ENCODE results near the gene UBE2G2. TPM values are rescaled to one million over a fixed set of nuclear protein-coding genes. Genes with fewer than 3 reads are reported as not detected.

The UBE2G2 gene
- total and polyA plus RNA-seq, 4 donors: 53.0 to 102 (median 73.2) TPM

- Histone ChIP-seq H3K27me3 (ENCODE audit: control insufficient read depth, insufficient read depth, low read length) (no peaks in the 10 kb centered on the region), H3K4me1 (ENCODE audit: control insufficient read depth, insufficient read depth, low read length) (peaks cover 3% of the 10 kb centered on the region), H3K36me3 (ENCODE audit: control insufficient read depth, insufficient read depth, low read length) (peaks cover 4% of the 10 kb centered on the region), H3K9me3 (ENCODE audit: control insufficient read depth, insufficient read depth, low read length) (peaks cover 2% of the 10 kb centered on the region), H3K4me3 (ENCODE audit: low read depth, low read length) (no peak overlapping the region), H3K27ac (ENCODE audit: low read depth, low read length) (no peak overlapping the region)
- WGBS (ENCODE audit: insufficient coverage): 90% methylated on average over 22 of the region's 23 CpGs
- no peak for DNase-seq (ENCODE audit: low read depth in 4 of 6, low spot score in 6 of 6)
These were observed 45.0 kb downstream of the UBE2G2 start for GRCh38 chr21:44756423-44757185.

DNA sequence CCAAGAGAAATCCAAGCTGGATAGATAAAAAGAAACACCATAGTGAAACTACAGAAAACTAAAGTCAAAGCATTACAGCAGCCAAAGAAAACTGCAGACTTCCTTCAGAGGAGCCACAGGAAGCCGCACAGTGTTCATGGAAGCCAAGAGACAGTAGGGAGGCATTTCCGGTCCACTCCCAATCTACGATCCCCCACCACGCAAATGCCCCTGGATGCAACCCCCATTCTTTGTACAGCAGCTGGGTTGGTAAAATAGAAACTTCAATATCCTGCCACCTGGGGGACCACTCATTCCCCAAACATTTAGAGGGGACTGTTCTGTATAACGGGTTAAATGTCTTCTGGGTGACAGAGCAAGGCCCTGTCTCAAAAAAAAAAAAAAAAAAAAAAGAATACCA, 46.4 kb downstream of the UBE2G2 start:
- 75% methylated on average over 1 of the region's 5 CpGs for WGBS (ENCODE audit: insufficient coverage)
- no peak overlapping the region for H3K4me3 ChIP-seq (ENCODE audit: low read depth, low read length)

DNA sequence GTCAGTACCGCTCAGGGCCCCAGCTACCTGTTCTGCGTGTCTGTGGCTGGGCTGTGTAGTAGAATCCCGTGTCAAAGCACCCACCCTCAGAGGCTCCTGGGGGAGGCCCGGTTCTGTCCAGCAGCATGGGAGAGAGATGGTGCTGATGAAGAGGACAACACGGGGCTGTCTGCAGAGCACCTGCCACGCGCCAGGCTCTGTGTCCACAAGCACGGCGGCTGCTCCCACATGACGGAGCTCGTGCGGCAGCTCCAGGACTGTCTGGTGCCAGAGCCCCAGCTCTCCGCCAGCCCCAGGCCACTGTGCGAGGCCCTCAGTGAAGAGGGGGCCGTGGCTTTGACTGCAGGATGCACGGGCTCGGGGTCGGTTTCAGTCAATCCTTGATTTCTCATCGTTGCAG, 48.3 kb downstream of the UBE2G2 start:
- Histone ChIP-seq H3K9me3 (ENCODE audit: control insufficient read depth, insufficient read depth, low read length) (peaks cover 2% of the 10 kb centered on the region), H3K27ac (ENCODE audit: low read depth, low read length) (no peak overlapping the region), H3K36me3 (ENCODE audit: control insufficient read depth, insufficient read depth, low read length) (no peaks in the 10 kb centered on the region), H3K27me3 (ENCODE audit: control insufficient read depth, insufficient read depth, low read length) (peaks cover 10% of the 10 kb centered on the region), H3K4me1 (ENCODE audit: control insufficient read depth, insufficient read depth, low read length) (peaks cover 6% of the 10 kb centered on the region), H3K4me3 (ENCODE audit: low read depth, low read length) (no peak overlapping the region)
- no peak for DNase-seq (ENCODE audit: low read depth in 4 of 6, low spot score in 6 of 6)
- WGBS (ENCODE audit: insufficient coverage): 91% methylated on average over 19 of the region's 19 CpGs

More for the DNA sequence above, 46.4 kb downstream of the UBE2G2 start:
- peaks cover 6% of the 10 kb centered on the region for H3K4me1 ChIP-seq (ENCODE audit: control insufficient read depth, insufficient read depth, low read length)
- DNase-seq (ENCODE audit: low read depth in 4 of 6, low spot score in 6 of 6): peak in 1 of 6 donors; percentile 20
- H3K36me3 ChIP-seq (ENCODE audit: control insufficient read depth, insufficient read depth, low read length): peaks cover 4% of the 10 kb centered on the region
- H3K27me3 ChIP-seq (ENCODE audit: control insufficient read depth, insufficient read depth, low read length): peaks cover 3% of the 10 kb centered on the region
- no peak overlapping the region for H3K27ac ChIP-seq (ENCODE audit: low read depth, low read length)
- H3K9me3 ChIP-seq (ENCODE audit: control insufficient read depth, insufficient read depth, low read length): peaks cover 2% of the 10 kb centered on the region

- H3K27me3 ChIP-seq (ENCODE audit: control insufficient read depth, insufficient read depth, low read length): peaks cover 10% of the 10 kb centered on the region
- no peak overlapping the region for H3K27ac ChIP-seq (ENCODE audit: low read depth, low read length)
- DNase-seq (ENCODE audit: low read depth in 4 of 6, low spot score in 6 of 6): peak in 1 of 6 donors; percentile 27
- peaks cover 3% of the 10 kb centered on the region for H3K4me1 ChIP-seq (ENCODE audit: control insufficient read depth, insufficient read depth, low read length)
- 61% methylated on average over 5 of the region's 11 CpGs for WGBS (ENCODE audit: insufficient coverage)
- H3K4me3 ChIP-seq (ENCODE audit: low read depth, low read length): no peak overlapping the region
- H3K36me3 ChIP-seq (ENCODE audit: control insufficient read depth, insufficient read depth, low read length): no peaks in the 10 kb centered on the region
- H3K9me3 ChIP-seq (ENCODE audit: control insufficient read depth, insufficient read depth, low read length): peaks cover 2% of the 10 kb centered on the region
These were observed 48.9 kb downstream of the UBE2G2 start for GRCh38 chr21:44752671-44753235.

DNA sequence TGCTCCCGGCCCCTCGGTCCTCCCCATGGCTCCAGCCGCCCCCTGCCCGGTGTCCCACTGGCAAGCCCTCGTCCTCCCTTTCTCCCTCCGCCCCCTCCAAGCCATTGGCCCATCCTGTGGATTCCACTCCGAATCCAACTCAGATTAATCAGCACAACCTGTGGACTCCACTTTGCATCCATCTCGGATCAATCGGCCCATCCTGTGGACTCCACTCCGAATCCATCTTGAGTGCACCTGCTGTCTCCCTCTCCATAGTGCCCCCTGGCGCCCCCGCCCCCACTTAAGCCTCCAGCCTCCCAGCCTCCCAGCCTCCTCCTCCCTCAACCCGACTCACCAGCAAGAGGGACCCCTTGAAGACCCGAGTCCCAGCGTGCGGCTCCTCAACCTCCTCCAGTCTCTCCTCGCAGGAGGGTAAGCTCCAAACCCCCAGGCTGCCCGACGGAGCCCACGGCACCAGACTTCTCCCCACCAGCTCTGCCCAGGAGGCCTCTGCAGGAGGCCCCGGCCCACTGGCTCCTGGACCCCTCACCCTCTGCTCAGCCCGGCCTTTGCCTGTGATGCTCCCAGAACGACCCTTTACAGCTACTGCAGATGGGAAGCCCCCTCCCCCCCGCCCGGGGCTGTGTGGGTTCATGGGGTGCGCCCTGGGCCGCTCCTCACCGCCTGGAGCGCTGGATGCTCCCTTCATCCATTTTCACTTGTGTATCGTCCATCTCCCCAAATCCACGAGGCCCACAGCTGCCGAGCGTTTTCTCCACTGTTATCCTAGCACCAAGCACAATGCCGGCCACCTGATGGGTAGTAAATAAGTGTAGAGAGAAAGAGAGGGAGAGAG, 49.6 kb downstream of the UBE2G2 start:
- 83% methylated on average over 23 of the region's 34 CpGs for WGBS (ENCODE audit: insufficient coverage)
- H3K4me1 ChIP-seq (ENCODE audit: control insufficient read depth, insufficient read depth, low read length): peaks cover 3% of the 10 kb centered on the region
- peaks cover 10% of the 10 kb centered on the region for H3K27me3 ChIP-seq (ENCODE audit: control insufficient read depth, insufficient read depth, low read length)
- no peak overlapping the region for H3K4me3 ChIP-seq (ENCODE audit: low read depth, low read length)
- no peaks in the 10 kb centered on the region for H3K36me3 ChIP-seq (ENCODE audit: control insufficient read depth, insufficient read depth, low read length)
- peaks cover 2% of the 10 kb centered on the region for H3K9me3 ChIP-seq (ENCODE audit: control insufficient read depth, insufficient read depth, low read length)
- no peak overlapping the region for H3K27ac ChIP-seq (ENCODE audit: low read depth, low read length)
- DNase-seq (ENCODE audit: low read depth in 4 of 6, low spot score in 6 of 6): no peak

DNA sequence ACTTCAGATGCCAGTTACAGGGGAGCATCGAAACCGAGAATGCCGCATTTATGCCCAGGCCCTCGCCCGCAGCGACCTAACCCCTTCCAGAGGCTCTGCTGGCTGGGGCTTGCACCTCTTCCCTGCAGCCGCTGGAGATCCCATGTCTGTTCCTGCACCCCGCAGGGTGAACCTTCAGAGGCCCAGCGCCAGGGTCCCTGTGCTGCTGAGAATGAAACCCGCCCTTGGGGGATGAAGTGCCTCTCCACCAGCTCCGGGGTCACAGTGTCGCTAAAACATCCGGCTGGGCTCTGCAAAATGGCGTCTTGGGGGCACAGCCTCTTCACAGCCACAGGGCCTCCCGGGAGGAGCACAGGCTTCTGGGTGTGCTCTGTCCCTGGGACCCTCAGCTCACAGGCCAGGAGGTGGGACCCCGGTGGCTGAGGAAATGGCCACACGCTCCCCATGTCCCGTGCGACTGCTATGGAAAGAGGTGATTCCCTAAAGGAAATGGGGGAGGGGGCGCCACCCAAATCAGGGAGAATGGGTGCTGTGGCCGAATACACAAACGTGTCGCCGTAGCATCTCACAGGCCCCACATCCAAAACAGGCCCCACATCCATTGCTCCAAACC, 50.3 kb downstream of the UBE2G2 start:
- no peak for DNase-seq (ENCODE audit: low read depth in 4 of 6, low spot score in 6 of 6)
- H3K27me3 ChIP-seq (ENCODE audit: control insufficient read depth, insufficient read depth, low read length): peaks cover 10% of the 10 kb centered on the region
- WGBS (ENCODE audit: insufficient coverage): 85% methylated on average over 21 of the region's 24 CpGs
- H3K27ac ChIP-seq (ENCODE audit: low read depth, low read length): no peak overlapping the region
- H3K4me3 ChIP-seq (ENCODE audit: low read depth, low read length): no peak overlapping the region
- peaks cover 3% of the 10 kb centered on the region for H3K4me1 ChIP-seq (ENCODE audit: control insufficient read depth, insufficient read depth, low read length)
- peaks cover 2% of the 10 kb centered on the region for H3K9me3 ChIP-seq (ENCODE audit: control insufficient read depth, insufficient read depth, low read length)
- no peaks in the 10 kb centered on the region for H3K36me3 ChIP-seq (ENCODE audit: control insufficient read depth, insufficient read depth, low read length)

DNA sequence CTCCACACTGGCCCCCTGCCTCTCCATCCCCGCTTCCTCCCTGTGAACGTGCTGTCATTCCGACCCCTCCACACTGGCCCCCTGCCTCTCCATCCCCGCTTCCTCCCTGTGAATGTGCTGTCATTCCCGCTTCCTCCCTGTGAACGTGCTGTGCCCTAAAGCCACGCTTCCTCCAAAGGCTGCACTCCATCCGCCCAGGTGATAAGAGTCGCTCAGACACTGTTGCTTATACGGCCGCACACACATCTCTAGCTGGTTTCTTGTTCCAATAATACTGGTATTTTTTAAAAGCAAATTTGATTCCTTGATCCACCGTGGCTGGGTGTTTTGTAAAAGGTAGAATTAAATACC, 51.0 kb downstream of the UBE2G2 start:
- H3K4me1 ChIP-seq (ENCODE audit: control insufficient read depth, insufficient read depth, low read length): peaks cover 3% of the 10 kb centered on the region
- no peaks in the 10 kb centered on the region for H3K36me3 ChIP-seq (ENCODE audit: control insufficient read depth, insufficient read depth, low read length)
- H3K9me3 ChIP-seq (ENCODE audit: control insufficient read depth, insufficient read depth, low read length): peaks cover 1% of the 10 kb centered on the region
- whole genome bisulfite sequencing (ENCODE audit: insufficient coverage): 62% methylated on average over 7 of the region's 12 CpGs
- peaks cover 10% of the 10 kb centered on the region for H3K27me3 ChIP-seq (ENCODE audit: control insufficient read depth, insufficient read depth, low read length)
- H3K4me3 ChIP-seq (ENCODE audit: low read depth, low read length): no peak overlapping the region
- peak in 1 of 6 donors; percentile 25 for DNase-seq (ENCODE audit: low read depth in 4 of 6, low spot score in 6 of 6)
- H3K27ac ChIP-seq (ENCODE audit: low read depth, low read length): no peak overlapping the region

DNA sequence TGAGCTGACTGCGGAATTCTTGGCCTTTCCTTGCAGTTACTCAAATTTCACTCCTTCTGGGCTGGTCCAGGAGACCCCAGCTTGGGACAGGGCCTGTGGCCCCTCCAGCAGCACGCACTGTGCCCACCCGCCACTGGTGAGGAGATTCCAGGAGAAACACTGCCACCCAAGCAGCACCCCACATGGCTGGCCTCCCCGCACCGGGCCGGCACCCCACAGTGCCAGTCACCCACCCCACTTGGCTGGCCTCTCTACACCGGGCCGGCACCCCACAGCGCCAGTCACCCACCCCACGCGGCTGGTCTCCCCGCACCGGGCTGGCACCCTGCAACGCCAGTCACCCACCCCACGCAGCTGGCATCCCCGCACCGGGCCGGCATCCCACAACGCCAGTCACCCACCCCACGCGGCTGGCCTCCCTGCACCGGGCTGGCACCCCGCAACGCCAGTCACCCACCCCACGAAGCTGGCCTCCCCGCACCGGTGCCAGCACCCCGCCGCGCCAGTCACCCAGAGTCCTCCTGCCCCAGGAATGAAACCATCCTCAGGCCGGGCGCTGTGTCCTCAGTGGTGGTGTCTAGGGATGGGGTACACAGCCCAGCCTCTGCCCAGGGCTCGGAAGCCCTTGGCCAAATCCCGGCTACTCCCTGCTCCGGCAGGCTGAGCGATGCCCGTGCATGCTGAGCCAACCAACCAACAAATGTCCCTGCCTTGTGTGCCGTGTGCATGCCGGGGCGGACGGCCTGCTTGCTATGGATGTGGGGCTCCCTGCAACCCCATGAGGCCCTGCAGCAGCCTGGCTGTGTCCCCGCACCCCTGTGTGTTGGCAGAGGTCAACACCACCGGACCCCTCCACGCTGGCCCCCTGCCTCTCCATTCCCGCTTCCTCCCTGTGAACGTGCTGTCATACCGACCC, 51.6 kb downstream of the UBE2G2 start:
- Histone ChIP-seq H3K4me1 (ENCODE audit: control insufficient read depth, insufficient read depth, low read length) (peaks cover 3% of the 10 kb centered on the region), H3K36me3 (ENCODE audit: control insufficient read depth, insufficient read depth, low read length) (no peaks in the 10 kb centered on the region), H3K27me3 (ENCODE audit: control insufficient read depth, insufficient read depth, low read length) (peaks cover 10% of the 10 kb centered on the region), H3K27ac (ENCODE audit: low read depth, low read length) (no peak overlapping the region), H3K4me3 (ENCODE audit: low read depth, low read length) (no peak overlapping the region), H3K9me3 (ENCODE audit: control insufficient read depth, insufficient read depth, low read length) (no peaks in the 10 kb centered on the region)
- 88% methylated on average over 41 of the region's 47 CpGs for WGBS (ENCODE audit: insufficient coverage)
- DNase-seq (ENCODE audit: low read depth in 4 of 6, low spot score in 6 of 6): no peak

All from spinal cord (tissue), 10 donors.